Stimulated activated CD8-positive, alpha-beta memory T cell treated with anti-CD3 and anti-CD28 coated beads, Interleukin-12 subunit alpha, Interleukin-12 subunit beta, amount 100 ng/mL, for 24 hours (primary cell): Measurements from ENCODE around the gene PRKD2.

ENCODE experiments used
- DNase-seq: peaks from one replicate; pipeline ENCODE4 v3.0.0-alpha.2; 2020; ENCODE audit errors: extremely low read depth

Gene PRKD2

DNA sequence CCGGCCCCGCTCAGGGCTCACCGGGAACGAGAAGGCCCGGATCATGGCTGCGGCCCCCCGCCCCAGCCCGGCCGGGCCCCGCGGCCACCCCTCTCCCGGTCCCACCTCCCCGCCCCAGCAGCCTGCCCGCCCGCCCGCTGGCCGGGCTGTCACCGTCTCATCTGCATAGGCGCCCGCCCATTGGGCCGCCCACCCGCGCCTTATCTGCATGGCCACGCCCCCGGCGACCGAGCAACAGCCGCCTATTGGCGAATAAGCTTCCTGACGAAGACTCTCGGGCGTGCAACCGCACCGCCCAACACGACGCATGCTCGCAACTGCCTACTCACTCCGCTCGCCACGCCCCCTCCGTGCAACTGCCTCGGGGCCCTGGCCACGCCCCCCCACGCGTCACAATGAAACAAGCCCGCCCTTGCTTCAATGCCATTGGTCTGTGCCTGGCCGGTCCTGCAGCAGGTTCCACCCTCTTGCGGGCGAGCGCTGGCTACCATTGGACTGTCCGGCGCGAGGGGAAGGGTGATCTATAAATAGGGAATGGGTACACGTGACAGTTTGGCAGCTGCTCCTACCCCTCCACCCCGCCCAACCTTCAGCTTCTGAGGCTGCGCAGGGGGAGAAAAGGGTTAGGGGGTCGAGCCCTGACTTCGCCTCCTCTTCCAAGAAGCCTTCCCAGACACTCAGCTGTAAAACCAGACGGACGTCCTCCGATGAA is 55.7 kb downstream of the PRKD2 start, which contains the start of gene DACT3:
DACT3 (minus strand) TSS at position 163 of the 712 bp plus-strand sequence; CDS start at position 45, 118 bp downstream.
- DNase-seq = peak; percentile 100

DNA sequence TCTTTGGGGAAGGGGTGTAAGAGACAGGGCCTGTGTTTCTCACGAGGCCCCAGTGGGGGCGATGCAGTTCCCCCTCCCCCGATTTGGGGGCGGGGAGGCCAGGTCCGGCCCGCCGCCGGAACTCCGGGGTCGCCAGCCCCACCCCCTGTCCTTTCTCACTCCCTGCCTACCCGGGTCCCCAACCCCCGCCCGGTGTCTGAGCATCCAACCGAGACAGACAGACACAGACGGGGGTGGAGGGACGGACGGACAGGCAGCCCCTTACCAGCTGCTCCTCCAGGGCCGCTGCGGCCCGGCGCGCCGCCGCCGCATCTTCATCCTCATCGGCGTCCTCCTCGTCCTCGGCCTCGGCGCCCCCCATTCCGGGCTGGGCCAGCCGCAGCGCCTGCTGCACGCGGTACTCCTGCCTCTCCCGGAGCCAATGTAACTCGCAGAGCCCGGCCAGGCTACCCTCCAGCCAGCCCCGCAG is 56.3 kb downstream of the PRKD2 start:
- DNase-seq = no peak

DNA sequence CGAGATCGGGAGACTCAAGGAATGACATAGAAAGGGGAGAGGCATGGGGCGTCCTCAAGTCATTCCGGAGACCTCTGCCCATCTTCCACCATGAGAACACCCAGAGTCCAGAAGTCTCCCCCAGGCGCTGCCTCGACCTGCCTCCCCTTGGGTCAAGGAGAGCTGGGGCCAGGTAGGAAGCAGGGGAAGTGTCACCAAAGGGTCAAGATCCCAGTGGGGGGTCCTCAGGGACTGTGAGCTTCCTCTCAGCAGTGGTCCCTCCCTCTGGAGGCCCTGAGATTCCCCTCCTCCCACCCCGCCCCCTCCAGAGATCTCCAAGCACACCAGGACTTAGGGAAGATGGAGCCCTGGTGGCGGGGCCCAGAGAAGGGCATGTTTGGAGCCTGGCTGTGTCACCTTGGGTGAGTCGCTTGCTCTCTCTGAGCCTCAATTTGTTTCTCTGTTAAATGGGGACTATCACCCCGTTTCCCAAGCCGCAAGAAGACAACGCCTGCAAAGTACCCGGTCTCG is 56.9 kb downstream of the PRKD2 start:
- DNase-seq = no peak

DNA sequence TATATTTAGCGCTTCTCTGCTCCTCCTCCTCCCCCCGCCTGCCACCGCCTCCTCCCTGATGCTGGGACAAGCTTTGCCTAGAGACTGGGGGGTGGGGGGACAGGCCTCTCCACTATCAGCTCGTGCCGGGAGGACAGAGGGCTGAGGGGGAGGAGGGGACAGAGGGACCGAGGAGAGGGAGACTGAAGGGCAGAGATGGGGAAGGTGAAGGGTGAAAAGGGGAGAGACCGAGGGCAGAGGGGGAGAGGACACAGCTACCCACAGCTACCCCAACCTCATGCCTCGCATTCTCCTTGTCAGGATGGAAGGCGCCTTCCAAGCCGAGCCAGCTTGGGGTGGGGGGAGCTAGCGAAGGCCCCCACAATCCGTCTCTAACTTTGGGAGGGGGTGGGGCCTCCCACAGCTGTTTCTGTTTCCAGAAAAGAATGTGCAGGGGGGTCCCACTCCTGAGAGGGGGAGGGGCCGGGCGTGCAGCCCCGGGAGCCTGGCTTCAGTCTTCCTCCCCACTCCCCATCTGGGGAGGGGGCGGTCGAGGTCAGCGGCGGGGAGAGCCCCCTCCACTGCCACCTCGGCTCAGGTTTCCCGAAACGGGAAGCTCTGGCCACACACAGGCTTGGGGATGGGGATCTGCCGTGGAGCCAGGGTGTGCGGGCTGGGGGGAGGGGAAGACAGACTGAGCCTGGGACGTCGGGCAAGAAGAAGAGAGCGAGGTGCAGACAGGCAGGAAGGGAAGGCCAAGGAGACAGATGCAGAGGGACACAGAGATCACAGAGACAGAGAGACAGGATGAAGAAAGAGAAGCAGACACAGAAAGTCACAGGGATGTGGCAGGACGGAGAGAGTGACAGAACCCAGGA is 57.5 kb downstream of the PRKD2 start:
- no peak for DNase-seq

DNA sequence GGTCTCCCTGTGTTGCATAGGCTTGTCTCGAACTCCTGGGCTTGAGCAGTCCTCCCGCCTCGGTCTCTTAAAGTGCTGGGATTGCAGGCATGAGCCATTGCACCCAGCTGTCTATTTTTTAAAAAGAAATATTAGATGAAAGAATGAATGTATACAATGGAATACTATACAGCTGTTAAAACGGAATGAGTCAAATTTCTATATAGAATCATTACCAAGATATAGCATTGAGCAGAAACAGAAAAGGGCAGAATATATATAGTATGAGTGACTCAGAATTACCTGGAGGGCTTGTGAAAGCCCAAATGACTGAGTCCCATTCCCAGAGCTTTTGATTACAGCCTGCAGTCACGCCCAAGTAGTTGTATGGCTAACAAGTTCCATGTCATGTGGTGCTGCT is 60.4 kb downstream of the PRKD2 start:
- DNase-seq = no peak

DNA sequence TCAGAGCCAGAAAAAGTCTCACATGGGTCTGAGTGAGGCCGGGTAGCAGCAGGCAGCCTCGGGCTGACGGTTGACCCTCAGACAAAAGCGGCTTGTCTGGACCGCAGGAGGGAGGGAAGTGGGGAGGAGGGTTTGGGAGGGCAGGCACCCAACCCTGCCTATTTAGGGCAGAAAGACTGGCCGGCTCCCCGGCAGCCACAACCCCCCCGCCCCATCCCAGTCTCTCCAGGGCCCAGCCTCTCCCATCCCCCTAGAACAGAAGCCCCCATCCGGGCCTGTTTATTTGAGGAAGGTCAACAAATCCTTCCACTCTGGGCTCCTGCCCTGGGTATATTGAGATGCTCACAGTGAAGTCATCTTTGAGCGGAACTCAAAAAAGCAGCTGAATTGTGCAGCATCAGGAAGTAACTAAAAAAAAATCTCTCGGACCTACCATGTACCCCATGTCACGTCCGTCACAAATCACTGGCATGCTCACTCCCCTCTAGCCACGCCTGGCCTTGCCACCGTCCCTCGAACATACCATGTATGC is 62.2 kb downstream of the PRKD2 start:
- no peak for DNase-seq

DNA sequence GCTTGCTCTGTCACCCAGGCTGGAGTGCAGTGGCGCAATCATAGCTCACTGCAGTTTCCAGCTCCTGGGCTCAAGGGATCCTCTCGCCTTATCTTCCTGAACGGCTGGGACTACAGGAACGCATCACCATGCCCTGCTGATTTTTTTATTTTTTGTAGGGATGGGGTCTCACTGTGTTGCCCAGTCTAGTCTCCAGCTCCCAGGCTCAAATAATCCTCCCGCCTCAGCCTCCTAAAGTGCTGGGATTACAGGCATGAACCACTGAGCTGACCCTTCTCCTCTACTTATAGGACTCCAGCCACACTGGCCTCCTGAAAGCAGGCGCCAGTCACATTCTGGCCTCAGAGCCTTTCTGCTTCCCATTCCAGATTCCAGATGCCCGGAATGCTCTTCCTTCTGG is 66.5 kb downstream of the PRKD2 start:
- no peak for DNase-seq

DNA sequence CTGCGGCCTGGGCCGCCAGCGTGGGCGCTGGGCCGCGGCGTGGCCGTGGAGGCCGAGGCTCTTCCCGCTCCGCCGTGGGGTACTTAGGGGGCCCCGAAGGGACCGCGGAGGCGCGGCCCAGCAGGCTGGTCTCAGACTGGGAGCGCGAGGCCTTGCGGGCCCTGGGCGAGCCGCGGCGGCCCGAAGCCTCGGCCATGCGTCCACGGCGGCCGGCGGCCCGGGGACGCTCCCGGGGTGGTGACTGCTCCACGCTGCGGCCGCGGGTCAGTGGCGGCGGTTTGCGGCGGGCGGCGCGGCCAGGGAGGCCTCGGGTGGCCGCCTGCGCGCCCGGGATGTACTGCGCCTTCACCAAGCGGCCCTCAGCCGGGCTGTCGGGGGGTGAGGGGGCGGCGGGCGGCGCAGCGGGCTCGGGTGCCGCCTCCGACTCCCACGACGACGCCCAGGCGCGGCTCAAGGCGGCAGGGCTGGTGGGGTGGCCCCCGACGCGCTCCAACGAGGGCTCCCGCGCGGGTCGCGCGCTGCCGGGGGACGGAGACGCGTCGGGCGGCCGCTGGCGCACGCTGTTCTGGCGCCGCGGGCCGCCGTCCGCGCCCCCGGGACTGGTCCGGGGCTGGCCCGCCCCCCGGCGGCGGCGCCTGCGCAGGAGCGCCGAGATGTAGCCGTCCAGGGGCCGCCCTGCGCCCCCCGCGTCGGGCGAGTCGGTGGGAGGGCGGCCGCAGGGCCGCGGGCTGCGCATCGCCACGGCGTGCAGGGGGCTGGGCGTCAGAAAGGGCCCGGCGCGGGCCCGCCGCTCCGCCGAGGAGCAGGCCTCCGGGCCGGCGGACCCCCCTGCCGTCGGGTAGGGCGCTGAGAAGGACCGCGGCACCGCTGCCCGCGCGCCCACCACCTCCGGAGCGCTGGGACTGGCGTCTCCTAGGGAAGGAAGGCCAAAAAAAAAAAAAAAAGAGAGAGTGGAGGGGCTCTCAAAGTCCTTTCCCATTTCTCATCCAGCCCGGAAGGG is 67.7 kb downstream of the PRKD2 start:
- DNase-seq = no peak

DNA sequence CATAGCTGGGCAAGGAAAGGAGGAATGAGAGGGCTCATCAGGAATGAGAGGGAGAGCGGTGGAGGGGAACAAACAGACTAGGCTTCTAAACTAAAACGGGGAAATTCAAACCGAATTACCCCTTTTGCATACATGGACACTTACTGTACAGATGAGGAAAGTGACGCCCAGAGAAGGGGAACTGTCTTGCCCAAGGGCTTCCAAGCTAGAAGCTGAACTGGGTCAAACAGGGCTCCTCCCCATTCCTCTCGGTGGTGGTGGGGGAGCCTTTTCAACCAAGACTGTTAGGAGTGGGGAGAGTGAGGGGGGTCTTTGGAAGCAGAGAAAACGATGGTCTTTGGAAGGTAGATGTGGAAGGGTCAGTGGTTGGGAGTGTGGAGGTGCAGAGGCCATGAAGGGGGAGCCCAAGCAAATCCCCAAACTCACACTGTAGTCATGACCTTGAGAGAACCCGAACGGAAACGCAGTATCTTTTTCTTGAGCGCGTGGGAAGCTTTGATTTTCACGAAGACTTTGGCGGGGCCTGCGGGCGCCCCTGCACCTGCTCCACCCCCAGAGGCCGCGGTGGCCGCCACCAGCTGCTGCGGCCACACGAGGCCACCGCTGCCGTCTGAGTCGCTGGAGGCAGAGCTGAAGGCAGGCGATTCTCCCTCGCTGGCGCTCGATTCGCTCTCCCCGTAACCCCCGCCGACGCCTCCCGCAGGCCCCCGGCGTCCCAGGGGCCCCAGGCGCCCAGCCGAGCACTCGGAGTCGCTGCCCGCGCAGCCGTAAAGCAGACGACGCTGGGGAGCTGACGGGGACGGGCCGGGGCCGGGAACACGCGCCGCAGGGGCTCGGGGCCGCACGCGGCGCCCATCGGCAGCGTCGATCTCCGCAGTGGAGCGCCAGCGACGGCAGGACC is 68.6 kb downstream of the PRKD2 start:
- no peak for DNase-seq

DNA sequence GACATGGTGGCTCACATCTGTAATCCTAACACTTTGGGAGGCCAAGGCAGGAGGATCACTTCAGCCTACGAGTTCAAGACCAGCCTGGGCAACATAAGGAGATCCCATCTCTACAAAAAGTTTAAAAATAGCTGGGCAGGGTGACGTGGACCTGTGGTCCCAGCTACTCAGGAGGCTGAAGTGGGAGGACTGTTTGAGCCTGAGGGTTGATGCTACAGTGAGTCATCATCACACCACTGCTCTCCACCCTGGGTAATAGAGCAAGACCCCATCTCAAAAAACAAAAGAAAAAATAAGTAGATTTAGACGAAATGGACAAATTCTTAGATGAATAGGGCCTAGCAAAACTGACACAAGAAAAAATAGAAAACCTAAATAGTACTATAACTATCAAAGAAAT is 70.5 kb downstream of the PRKD2 start:
- DNase-seq = no peak

DNA sequence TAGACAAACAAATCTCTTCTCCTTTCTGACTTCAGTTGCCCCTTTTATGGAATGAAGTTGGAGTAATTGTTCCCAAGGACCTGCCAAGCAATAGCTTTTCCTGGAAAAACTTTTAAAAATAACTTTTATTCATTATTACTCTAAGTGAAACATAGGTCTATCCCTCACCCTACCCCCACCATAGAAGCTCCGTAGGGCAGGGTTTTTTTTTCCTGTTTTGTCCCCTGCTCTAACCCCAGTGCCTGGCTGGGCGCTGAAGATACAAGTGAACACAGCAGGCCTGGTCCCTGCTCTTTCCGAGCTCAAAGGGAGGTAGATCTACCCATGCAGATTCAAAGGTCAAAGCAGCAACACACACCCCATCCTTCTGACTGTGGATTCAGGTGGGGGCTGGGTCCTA is 72.2 kb downstream of the PRKD2 start:
- no peak for DNase-seq

DNA sequence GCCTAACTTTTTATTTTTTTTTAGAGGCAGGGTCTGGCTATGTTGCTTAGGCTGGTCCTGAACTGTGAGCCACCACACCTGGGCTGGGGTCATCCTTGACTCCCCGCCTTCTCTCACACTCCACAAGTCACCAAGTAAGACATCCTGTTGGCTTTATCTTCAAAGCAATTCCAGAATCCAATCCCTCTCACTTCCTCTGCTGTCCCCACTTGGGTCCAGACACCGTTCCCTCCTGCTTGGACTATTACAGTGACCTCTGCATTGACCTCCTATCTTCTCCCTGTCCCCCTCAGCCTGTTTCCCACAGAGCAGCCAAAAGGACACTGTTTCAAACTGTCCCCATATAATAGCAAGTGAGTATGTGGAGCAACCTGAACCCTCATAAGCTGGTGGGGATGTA is 76.3 kb downstream of the PRKD2 start:
- no peak for DNase-seq

DNA sequence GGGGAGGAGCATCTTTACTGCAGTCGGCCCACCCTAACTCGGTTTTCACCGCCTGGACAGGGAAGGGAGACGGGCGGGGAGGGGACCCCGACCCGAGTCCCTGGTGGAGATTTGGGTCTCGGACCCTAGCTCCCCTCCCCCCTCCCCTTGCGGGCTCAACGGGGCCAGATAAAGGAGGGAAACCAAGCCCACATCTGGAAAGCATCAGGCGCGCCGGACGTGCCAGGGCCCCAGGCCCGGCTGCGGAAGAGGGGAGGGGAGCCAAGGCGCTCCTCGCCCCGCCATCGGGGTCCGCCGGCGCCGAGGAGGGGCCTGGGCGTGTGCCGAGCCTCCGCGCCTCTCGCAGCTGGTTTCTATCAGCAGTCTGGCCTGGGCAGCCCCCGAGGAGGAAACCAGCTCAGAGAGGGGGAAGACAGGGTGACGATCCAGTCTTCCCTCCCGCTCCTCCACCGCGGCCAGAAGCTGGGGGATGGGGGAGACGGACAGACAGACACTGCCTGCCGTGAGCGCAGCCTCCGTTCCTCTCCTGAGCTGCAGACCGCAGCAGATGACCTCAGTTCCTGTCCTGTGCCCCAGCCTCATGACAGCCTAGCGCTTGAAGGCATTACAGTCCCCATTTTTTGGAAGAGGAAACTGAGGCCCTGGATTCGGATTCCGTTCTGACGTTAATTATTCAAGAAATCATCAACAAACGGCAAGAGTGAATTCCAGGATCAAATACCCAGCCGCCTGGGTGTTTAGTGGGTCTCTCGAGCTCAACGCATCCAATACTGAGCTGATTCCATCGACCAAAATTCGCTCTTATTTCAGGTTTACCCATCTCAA is 77.3 kb downstream of the PRKD2 start:
- DNase-seq = no peak

DNA sequence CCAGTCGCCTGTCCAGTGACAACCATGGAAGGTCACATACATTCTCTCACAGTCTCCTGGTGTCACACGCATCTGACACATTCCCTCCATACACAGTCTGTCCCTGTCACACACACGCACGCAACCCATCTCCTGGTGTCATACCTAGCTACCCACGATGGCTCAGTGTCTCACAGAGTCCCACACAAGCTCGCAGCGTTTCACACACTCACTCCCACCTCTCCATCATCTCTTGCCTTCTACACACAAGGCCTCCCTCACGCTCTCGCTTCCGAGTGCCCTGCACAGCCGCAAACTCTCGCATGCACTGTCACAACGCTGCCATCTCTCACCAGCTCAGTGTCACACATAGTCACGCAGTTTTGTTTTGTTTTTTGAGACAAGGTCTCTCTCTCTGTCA is 79.7 kb downstream of the PRKD2 start:
- DNase-seq = no peak

DNA sequence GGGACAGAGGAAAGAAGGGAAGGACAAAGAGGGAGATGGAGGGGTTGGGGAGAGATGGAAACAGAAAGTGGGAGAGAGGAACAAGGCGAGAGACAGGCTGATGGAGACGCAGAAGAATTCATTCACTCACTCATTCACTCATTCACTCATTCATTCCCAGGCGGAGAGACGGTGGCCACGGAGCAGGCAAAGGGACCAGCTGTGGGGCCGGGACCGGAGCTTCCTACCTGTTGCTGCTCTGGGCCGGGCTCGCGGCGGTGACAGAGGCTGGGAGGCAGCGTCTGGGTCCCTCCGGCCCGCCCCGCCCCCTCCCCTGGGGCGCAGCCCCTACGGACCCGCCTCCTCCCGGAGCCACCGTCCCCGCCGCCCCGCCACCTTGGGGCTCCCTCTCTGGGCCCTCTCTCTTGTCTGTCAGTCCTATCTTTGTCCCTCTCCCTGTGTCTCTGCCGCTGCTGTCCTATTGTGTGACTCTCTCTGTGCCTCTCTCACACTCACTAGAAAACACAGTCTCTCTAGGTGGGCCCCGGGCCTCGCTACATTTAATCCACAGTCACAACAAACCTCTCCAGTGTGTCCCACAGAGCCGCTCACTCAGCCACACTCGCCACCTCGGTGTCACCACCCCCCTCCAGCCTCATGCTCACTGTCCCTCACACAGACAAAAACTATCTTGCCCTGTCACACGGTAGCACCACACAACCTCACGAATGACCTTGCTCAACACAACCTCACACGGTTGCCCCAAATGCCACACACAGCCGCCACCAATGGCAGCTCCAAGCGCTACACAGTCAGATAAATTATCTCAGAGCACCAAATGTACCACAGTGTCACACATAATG is 80.8 kb downstream of the PRKD2 start, which contains the start of gene GNG8:
GNG8 (minus strand) TSS at position 283 of the 842 bp plus-strand sequence. CDS start 1,520 bp downstream, outside the sequence.
- DNase-seq = no peak

DNA sequence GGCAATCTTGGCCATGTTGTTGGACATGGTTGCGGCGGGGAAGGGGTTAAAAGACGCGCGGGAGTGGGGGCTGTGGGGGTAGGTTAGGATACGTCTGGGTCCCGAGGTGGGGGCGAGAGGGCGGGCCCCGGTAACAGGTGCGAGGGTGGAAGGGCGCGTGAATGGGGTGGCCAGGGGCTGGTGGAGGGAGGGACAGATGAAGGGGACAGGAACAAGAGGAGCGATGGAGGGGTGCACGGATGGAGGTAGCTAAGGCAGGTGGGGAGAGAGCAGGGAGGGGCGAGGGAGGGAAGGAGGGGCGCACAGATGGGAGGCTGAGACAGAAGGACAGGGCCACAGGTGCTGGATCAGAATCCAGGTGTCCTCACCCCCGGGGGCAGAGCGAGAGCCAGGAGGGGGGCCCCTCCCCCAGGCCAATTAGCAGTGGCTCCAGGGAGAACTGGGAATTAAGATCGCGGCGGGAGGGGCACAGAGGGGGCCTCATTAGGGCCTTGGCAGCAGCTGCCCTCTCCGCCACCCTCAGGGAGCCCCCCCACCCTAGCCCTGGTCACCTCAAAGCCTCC is 82.2 kb downstream of the PRKD2 start:
- no peak for DNase-seq

DNA sequence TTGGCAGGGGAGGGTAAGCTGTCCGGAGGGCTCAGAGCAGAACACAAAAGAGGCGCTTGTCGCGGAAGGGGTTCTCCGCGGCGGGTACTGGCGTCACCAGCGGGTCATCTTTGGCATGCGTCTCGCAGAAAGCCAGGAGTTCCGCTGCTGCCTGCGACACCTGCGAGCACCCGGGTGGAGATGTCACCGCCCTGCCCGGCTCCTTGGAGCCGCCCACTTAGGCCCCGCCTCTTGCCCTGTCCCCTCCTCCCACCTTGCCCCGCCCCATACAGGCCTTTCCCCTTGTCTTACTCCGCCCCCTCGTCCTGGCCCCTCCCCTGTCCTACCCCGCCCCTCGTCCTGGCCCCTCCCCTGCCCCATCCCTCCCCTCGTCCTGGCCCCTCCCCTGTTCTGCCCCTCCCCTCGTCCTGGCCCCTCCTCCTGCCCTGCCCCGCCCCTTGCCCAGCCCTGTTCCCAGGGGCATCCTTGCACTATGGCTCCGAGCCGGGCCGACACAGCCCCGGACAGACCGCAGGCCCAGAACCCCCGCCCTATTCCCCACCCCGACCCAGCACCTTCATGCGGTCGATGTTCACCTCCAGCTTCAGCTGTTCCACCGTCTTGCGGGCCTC is 82.8 kb downstream of the PRKD2 start:
- DNase-seq = peak; percentile 72
